Urothelium cell line (cell line): Measurements from ENCODE around the gene ATP5MG.

Source experiments
- DNase-seq: peaks from one replicate; pipeline ENCODE4 v3.0.0; 2011; ENCODE audit warnings: low spot score, mixed read lengths
- FAIRE-seq: peaks from 2 replicates; lab custom pipeline; 2011; peaks lifted over from hg19 to GRCh38; lab: Jason Lieb, UNC

ATP5MG gene

GRCh38 chr11:118441770-118442275, 40.4 kb downstream of the ATP5MG start:
- DNase-seq (no peak), FAIRE-seq (no peak)

GRCh38 chr11:118442301-118442700, 40.9 kb downstream of the ATP5MG start:
- no peak for DNase-seq
- FAIRE-seq = no peak

GRCh38 chr11:118442908-118443589, 41.6 kb downstream of the ATP5MG start:
- no peak for FAIRE-seq
- no peak for DNase-seq

- DNase-seq (no peak), FAIRE-seq (no peak)
These were observed 42.3 kb downstream of the ATP5MG start for GRCh38 chr11:118443590-118444218.

GRCh38 chr11:118447423-118447822, 46.0 kb downstream of the ATP5MG start:
- no peak for FAIRE-seq
- DNase-seq = no peak

GRCh38 chr11:118448294-118448693, 46.9 kb downstream of the ATP5MG start:
- no peak for DNase-seq
- FAIRE-seq = no peak

GRCh38 chr11:118449316-118449918, 48.0 kb downstream of the ATP5MG start:
- FAIRE-seq = no peak

GRCh38 chr11:118450451-118450850, 49.0 kb downstream of the ATP5MG start:
- FAIRE-seq (no peak), DNase-seq (no peak)

More at GRCh38 chr11:118449316-118449918, 48.0 kb downstream of the ATP5MG start:
- no peak for DNase-seq
